ENCODE data around the gene ZNF692.

DNA sequence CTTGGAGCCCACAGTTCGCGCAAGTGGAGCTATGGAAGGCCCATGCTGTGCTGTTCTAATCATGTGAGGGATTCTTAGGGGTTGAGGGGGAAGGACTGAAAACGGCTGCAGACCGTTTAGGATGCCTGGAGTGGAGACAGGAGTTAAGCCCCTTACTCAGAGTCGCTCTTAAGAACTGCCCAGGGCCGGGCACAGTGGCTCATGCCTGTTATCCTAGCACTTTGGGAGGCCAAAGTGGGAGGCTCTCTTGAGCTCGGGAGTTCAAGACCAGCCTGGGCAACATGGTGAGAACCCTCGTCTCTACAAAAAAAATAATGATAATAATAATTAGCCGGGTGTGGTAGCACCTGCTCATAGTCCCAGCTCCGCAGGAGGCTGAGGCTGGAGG lies 19.7 kb downstream of the ZNF692 start:
- TF ChIP-seq CTCF (optimal IDR thresholded peaks at IDR 0.05 in 1 of 3, IDR thresholded peaks at IDR 0.05 in 1 of 3, conservative IDR thresholded peaks at IDR 0.05 in 1 of 3; ENCODE audit: extremely low read depth in 1 of 3, insufficient read depth in 2 of 3, low read length in 3 of 3) (no peak), EZH2 (IDR thresholded peaks at IDR 0.05; ENCODE audit: low read length) (no peak)

Data from keratinocyte (primary cell).